ENCODE data around the gene RNF115. TPM values are rescaled to one million over a fixed set of nuclear protein-coding genes. Genes with fewer than 3 reads are reported as not detected.

The RNF115 gene
- total RNA-seq, 1 donor: 16.4 TPM

DNA sequence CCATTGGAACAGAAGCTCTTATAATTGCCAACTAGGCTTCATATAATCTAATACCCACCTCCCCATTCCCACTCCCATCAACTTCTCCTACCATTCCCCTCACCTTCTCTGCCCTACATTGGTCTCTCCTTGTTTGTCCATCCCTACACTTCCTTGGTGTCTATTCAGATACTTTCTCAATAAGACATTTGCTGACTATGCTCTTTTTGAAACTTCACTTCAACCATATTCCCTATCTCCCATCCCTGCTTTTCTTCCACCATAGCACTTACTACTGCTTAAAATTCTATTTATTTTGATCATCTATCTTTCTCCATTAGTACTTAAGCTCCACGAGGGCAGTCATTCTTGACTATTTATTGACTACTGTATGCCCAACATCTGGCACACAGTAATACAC lies 64.2 kb downstream of the RNF115 start:
- no peak overlapping the region for H3K4me3 ChIP-seq (ENCODE audit: low read depth, low read length)
- no peak for DNase-seq (ENCODE audit: low read depth)
- TF ChIP-seq, protein P1, sequence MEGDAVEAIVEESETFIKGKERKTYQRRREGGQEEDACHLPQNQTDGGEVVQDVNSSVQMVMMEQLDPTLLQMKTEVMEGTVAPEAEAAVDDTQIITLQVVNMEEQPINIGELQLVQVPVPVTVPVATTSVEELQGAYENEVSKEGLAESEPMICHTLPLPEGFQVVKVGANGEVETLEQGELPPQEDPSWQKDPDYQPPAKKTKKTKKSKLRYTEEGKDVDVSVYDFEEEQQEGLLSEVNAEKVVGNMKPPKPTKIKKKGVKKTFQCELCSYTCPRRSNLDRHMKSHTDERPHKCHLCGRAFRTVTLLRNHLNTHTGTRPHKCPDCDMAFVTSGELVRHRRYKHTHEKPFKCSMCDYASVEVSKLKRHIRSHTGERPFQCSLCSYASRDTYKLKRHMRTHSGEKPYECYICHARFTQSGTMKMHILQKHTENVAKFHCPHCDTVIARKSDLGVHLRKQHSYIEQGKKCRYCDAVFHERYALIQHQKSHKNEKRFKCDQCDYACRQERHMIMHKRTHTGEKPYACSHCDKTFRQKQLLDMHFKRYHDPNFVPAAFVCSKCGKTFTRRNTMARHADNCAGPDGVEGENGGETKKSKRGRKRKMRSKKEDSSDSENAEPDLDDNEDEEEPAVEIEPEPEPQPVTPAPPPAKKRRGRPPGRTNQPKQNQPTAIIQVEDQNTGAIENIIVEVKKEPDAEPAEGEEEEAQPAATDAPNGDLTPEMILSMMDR (IDR thresholded peaks at IDR 0.05; ENCODE audit: insufficient read depth, low read depth, low read length): no peak

DNA sequence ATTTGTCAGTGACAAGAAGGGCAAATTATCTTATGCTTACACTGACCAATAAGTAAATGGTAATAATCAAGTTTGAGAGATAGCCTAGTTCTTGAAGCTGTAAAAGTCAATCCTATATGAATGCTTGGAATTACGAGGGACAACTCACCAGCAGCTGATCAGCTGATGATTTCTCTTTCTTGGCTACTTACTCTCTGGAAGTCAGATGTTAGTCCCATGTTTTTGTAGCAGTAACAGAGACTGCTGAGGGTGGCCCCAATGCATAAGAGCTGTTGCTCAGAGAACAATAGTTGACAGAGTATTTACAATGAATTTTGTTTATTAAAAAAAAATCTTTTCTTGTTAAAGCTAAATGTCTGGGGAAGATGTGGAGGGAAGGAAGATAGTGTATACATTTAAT lies 65.3 kb downstream of the RNF115 start:
- TF ChIP-seq, protein P1 (IDR thresholded peaks at IDR 0.05; ENCODE audit: insufficient read depth, low read depth, low read length): no peak
- H3K4me3 ChIP-seq (ENCODE audit: low read depth, low read length): no peak overlapping the region
- DNase-seq (ENCODE audit: low read depth): peak; percentile 18

DNA sequence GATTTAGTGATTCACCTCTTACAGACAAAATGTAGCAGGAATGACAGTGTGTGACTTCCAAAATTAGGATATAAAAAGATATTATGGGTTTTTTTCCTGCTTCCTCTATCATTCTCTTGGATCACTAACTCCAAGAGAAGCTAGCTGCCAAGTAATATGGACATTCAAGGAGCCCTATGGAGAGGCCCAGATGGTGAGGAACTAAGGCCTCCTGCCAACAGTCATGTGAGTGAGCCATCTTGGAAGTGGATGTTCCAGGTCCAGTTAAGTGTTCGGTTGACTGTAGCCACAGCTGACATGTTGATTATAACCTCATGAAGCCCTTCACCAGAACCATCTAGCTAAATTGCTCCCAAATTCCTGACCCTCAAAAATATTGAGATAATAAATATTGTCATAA lies 65.8 kb downstream of the RNF115 start:
- TF ChIP-seq, protein P1 (IDR thresholded peaks at IDR 0.05; ENCODE audit: insufficient read depth, low read depth, low read length): no peak
- H3K4me3 ChIP-seq (ENCODE audit: low read depth, low read length): no peak overlapping the region

DNA sequence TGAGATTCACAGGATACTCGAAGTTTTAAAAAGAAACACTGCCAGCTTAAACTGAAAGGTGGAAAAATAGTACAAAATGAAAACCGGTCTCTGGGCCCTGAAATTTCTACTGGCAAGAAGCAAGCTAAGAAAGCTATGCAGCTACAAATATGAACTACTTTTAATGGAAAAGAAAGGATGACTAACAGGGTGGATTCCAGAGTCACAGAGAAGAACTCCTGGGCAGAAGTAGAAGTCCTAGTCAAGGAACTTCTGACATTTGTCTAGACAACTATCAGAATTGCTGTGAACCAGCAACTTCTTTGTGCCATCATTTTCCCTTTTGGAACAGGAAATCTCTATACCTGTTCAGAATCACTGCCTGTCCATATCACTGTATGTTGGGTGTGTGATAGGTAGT lies 66.5 kb downstream of the RNF115 start:
- no peak overlapping the region for H3K4me3 ChIP-seq (ENCODE audit: low read depth, low read length)
- no peak for DNase-seq (ENCODE audit: low read depth)
- TF ChIP-seq, protein P1 (IDR thresholded peaks at IDR 0.05; ENCODE audit: insufficient read depth, low read depth, low read length): no peak

More for the DNA sequence above, 65.8 kb downstream of the RNF115 start:
- DNase-seq (ENCODE audit: low read depth): no peak

DNA sequence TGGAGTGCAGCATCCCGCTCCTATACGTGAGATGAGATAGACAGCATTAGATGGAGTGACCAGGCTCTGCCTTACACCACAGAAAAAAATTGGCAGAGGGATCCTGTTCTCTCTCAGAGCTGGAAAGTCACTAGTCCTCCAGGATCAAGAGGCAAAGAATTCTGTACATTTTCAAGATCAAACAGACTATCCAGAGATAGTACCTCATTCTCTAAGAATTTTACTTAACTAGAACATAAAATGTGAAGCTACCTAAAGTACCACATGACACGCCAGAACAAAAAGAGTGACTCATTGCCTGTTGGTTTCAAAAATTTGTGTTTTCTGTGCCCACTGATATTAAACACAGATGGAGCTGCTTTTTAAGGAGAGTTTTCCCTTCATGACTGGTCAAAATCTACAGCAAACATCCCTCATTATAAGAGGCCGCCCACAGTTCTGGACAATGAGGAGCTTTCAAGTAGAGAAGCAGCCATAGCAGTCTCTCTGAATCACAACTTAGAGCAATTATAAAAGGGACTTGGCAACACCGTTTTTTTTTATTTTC lies 72.3 kb downstream of the RNF115 start:
- DNase-seq (ENCODE audit: low read depth): peak; percentile 79
- H3K4me3 ChIP-seq (ENCODE audit: low read depth, low read length): no peak overlapping the region
- TF ChIP-seq, protein P1 (IDR thresholded peaks at IDR 0.05; ENCODE audit: insufficient read depth, low read depth, low read length): no peak

DNA sequence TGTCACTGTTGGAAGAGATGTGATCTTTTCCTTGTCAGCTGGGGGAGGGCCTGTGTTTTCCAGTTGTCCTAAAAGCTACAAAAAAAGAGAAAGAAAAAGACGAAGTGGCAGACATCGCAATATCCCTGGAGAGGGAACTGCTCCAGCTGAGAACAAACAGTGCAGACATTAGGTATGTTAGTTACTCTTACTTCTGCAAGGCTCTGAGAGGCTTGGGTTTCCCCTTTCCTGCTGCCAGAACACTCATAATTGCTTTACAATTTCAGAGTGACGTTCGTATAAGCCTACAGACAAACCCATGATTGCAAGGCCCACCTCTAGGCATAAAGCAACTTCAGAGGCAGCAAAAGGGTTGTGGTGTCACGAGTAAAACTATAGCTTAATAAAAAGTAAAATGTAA lies 73.5 kb downstream of the RNF115 start:
- no peak overlapping the region for H3K4me3 ChIP-seq (ENCODE audit: low read depth, low read length)
- no peak for DNase-seq (ENCODE audit: low read depth)
- TF ChIP-seq, protein P1 (IDR thresholded peaks at IDR 0.05; ENCODE audit: insufficient read depth, low read depth, low read length): no peak

Data from fibroblast of villous mesenchyme (primary cell).